Measurements from ENCODE around the gene TP53BP1.

Gene TP53BP1

DNA sequence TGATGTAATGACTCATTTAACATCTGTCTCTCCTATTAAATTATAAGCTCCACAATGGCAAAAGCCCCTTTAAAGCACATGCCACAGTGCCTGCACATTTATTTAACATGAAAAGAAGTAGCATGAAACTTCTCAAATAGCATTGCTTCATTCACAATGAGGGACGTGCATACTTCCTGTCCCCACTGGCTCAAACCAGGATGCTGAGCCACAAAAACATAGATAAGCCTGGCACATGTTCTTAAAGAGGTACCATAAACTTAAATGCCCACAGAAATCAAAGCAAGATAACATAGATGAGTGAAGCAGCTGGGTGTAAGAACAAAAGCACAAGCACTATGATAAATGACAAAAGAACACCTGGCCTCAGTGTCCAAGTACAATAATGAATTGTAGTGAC lies 3.8 kb downstream of the TP53BP1 start:
- DNase-seq (ENCODE audit: low read depth in 2 of 2) = no peak

DNA sequence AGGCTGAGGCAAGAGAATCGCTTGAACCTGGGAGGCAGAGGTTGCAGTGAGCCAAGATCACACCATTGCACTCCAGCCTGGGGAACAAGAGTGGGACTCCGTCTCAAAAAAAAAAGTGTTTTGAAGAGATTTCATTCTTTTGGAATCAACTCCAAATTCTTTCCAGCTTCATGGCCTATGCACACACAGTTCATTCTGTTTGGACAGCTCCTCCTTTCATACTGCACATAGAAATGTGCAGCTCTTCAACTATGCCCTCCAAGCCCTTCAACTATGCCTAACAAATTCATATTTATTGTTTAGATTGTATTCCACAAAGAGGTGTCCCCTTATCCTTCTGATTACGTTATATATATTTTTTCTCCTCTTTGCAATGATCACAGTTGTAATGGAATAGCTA lies 4.2 kb downstream of the TP53BP1 start:
- no peak for DNase-seq (ENCODE audit: low read depth in 2 of 2)

DNA sequence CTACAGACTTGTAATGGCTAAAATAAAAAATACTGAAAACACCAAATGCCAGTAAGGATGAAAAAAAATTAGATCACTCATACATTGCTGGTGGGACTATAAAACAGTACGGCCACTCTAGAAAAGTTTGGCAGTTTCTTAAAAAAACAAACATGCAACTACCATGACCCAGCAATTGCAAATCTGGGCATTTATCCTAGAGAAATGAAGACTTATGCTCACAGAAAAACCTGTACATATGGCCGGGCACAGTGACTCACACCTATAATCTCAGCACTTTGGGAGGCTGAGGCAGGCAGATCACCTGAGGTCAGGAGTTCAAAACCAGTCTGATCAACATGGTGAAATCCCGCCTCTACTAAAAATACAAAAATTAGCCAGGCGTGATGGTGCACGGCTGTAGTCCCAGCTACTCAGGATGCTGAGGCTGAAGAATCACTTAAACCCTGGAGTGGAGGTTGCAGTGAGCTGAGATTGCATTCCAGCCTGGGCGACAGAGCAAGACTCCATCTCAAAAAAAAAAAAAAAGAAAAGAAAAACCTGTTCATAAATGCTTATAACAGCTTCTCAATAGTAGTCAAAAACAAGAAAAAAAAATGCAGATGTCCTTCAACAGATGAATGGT lies 5.6 kb downstream of the TP53BP1 start:
- DNase-seq (ENCODE audit: low read depth in 2 of 2) = no peak

DNA sequence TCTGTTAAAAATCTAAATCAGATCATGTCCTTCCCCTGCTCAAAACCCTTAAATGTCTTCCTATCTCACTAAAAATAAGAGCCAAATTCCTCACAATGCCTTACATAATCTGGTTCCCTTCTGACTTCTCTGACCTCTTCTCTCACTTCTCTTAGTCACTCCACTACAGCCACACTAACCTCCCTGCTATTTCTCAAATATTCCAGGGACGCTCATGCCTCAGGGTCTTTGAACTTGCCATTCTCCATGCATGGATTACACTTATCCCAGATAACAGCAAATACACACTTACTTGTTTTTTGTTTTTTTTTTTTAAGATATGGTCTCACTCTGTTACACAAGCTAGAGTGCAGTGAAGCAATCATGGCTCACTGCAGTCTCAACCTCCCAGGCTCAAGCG lies 8.5 kb downstream of the TP53BP1 start:
- no peak for DNase-seq (ENCODE audit: low read depth in 2 of 2)

DNA sequence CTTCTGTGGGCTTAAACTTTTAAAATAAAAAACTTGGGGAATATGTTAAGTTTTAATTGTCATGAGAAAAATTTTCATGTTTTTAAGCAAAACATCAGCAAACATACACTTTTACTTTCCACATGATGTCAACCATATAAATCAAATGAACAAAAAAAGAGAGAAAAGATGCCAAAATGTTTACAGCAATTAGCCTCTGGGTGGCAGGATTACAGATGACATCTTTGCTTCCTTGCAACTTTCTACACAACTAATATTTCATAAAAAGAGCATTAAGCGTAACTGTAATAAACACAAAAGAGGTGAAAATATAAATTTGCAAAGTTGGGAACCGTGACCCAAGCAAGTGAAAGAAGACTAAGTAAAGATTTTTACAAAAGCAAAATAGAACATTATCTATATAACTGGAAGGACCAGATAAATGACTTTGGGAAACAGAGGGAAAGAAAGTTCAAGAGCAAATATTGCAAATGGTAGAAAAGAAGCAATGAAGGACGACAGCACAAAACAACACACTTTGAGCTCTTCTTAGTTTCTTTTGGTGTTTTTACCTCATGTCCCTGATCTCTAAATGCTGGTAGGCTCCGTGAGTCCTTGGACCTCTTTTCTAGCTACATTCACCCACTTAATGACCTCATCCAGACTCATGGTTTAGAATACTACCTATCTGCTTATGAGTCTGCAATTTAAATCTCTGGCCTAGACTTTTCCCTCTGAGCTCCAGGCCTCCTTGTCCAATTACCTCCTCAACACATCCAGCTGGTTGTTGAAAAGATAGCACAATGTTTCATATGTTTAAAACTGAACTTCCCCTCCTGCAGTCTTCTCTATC lies 9.4 kb downstream of the TP53BP1 start:
- no peak for DNase-seq (ENCODE audit: low read depth in 2 of 2)

DNA sequence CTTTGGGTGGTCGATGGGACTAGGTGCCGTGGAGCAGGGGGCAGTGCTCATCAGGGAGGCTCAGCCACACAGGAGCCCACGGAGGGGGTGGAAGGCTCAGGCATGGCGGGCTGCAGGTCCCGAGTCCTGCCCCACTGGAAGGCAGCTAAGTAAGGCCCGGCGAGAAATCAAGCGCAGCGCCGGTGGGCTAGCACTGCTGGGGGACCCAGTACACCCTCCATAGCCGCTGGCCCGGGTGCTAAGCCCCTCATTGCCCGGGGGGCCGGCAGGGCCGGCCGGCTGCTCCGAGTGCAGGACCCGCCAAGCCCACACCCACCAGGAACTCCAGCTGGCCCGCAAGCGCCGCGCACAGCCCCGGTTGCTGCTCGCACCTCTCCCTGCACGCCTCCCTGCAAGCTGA lies 19.1 kb downstream of the TP53BP1 start:
- no peak for DNase-seq (ENCODE audit: low read depth in 2 of 2)

DNA sequence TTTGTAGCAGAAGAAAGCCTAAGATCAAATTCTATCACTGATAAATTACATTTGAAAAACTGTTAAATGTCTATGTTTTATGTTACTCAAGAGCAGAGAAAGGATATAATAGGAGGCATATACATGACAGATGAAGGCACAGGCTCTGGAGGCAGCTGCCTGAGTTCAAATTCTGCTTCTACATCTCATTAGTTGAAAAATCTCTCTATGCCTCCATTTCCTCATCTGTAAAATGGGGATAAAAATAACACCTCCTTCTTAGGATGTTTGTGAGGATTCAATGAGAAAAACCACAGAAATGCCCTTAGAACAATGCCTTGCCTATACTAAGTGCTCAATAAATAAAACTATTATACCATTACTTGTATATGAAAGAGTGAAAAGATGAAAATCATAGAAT lies 21.0 kb downstream of the TP53BP1 start:
- DNase-seq (ENCODE audit: low read depth in 2 of 2) = no peak

DNA sequence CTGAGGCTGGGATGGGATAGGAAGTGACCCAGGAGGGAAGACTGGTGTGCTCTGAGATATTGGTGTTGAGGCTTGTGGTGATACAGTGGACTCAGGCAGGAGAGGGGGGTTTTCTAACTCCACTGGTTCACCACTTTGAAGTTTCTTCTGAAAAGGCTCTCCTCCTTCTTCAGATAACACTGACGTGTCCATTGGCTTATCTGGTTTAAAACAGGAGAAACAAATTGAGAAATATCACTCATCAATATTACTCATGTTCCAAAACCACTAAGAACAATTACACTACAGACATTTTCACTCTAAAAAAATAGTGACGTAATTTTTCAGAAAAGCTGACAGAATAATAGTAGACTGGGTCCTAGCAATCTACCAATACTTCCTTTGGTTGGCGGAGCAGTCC lies 23.1 kb downstream of the TP53BP1 start:
- DNase-seq (ENCODE audit: low read depth in 2 of 2) = no peak

DNA sequence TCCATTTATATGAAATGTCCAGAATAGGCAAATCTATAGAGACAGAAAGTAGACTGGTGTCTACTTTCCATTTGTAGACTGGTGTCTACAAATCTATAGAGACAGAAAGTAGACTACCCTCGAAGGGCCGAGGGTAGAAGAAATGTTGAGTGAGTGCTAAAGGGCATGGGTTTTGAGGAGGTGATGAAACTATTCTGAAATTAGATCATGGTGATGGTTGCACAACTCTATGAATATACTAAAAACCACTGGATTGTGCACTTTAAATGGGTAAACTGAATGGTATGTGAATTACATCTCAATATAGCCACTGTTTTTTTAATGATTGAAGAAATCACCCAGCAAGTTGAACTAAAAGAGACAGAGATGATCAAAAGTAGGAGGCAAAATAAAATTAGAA lies 27.9 kb downstream of the TP53BP1 start:
- no peak for DNase-seq (ENCODE audit: low read depth in 2 of 2)

DNA sequence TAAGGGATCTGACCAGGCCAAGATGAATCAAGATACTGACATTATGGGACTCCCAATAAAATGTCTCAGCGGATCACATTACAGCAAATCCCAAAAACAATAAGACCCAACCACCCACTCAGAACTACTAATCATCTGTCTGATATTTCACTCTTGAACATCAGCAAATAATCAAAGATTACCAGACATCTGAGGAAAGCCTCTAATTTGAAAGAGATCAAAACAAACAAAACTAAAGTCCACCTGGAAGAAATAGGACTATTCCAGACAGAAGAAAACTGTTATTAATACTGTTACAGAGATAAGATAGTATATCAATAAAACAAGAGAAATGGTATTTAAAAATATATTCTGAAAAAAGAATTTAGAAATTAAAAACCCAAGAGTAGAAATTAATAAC lies 29.0 kb downstream of the TP53BP1 start:
- no peak for DNase-seq (ENCODE audit: low read depth in 2 of 2)

DNA sequence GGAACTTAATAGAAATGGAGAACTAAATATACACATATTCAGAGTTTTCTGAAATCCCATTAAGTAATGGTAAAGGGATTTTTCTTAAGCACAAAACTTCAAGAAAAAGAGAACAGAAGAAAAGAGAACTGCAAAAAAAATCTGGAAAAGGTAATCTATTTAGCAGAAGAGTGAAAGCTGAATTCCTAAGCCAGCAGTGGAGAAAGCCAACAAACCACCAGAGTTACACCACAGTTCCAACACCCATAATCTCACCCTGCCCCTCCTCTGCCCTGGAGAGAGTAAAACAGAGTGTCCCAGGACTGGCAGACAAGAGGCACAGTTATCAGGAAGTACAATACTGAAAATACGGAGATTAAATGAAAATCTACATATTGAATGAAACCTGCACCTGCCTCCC lies 29.4 kb downstream of the TP53BP1 start:
- no peak for DNase-seq (ENCODE audit: low read depth in 2 of 2)

DNA sequence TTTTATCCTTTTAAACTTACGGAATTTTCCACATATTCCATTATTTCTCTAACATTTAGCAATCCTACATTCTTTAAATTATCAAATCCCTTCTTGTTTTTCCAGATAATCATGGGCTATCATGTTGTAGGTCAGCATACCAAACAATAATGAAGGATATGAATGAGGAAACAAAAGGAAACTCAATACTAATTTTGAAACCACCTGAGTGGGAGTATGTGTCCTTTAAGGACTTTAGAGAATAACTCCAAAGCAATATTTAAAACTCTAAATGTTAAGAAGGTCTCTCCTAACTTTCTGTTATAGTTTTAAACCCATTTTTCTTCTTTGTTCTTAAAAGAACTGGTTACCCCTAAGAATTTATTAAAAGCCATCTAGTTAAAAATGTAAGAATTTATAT lies 43.0 kb downstream of the TP53BP1 start:
- no peak for DNase-seq (ENCODE audit: low read depth in 2 of 2)

DNA sequence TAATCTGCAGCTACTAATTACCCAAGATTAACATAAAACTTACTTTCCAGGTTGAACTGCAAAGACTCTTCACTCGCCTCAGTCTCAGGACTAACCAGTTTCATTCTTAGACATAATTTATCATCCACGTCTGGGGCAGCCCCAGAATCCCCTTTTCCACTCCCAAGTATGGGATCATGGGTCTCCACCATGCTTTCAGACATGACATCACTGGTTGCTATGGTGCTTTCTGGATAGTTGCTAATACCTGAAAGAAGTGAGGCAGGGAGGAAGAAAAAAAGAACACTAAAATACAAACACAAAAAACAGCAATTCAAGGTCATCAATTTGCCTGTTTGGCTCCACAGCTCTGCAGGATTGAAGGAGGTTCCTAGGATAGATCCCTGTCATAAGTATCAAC lies 46.6 kb downstream of the TP53BP1 start:
- no peak for DNase-seq (ENCODE audit: low read depth in 2 of 2)

DNA sequence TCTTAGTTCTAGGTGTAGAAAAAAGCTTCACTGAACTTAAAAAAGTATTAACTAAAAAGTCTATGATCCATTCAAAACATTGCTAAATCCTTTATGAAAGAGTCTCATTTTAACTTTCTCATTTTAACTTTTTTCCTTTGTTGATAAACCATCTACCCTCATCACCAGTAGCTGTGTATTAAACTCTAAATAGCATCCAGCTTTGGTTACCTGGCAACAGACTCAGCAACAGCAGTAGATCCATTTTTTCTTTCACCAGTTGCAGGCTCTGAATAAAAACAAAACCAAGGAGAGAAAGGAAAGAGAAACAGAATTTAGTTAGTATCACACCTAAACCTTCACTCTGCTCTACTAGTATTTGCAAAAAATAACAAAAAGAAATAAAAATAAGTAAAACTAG lies 51.6 kb downstream of the TP53BP1 start:
- no peak for DNase-seq (ENCODE audit: low read depth in 2 of 2)

DNA sequence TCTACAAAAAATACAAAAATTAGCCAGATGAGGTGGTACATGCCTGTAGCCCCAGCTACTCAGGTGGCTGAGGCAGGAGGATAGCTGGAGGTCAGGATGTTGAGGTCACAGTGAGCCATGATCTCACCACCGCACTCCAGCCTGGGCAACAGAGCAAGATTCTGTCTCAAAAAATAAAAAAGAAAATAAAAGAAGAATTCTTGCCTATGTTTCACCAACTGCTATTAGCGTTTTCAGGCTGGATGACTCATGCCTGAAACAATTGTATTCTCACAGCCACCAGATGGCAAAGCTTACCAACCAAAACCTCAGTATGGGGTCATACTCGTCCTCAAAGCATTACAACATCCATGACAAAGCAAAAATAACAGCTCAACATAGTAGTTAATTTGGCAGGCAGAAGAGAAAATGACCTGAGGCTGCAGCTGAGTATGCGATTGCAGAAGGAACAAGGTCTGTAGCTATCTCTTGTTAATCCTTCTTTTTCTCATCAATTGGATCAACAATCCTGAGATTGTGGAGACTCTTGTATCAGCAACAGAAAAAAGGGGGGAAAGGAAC lies 52.2 kb downstream of the TP53BP1 start:
- no peak for DNase-seq (ENCODE audit: low read depth in 2 of 2)

DNA sequence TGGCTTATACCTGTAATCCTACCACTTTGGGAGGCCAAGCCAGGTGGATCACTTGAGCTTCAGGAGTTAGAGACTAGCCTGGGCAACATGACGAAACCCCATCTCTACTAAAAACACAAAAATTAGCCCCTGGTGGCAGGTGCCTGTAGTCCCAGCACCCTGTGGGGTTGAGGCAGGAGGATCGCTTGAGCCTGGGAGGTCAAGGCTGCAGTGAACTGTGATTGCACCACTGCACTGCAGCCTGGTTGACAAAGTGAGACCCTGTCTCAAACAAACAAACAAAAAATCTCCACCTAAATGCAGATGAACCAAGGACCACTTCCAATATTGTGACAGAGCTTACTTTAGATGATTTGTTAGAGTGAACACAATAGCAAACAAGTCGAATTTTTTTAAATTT lies 53.7 kb downstream of the TP53BP1 start:
- no peak for DNase-seq (ENCODE audit: low read depth in 2 of 2)

DNA sequence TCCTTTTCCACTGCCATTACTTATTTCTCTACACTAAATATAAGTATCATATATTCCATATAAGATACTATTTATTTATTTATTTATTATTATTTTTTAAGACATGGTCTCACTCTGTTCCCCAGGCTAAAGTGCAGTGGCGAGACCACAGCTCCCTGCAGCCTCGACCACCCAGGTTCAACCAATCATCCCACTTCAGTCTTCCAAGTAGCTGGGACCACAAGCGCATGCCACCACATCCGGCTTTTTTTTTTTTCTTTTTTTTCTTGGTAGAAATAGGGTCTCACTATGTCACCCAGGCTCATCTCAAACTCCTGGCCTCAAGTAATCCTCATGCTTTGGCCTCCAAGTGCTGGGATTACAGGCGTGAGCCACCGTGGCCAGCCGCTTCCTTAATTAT lies 56.6 kb downstream of the TP53BP1 start:
- no peak for DNase-seq (ENCODE audit: low read depth in 2 of 2)

DNA sequence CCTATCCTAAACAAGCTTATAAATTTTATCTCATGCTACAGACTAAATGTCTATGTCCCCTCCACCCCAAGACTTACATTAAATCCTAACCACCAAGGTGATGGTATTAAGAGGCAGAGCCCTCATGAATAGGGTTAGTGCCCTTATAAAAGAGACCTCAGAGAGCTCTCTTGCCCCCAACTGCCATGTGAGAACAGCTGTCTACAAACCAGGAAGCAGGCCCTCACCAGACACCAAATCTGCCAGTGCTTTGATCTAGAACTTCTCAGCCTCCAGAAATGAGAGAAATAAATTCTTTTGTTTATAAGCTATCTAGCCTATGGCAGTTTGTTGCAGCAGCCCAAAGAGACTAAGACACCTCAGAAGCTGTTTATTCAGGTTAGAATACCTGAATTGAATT lies 58.5 kb downstream of the TP53BP1 start:
- no peak for DNase-seq (ENCODE audit: low read depth in 2 of 2)

DNA sequence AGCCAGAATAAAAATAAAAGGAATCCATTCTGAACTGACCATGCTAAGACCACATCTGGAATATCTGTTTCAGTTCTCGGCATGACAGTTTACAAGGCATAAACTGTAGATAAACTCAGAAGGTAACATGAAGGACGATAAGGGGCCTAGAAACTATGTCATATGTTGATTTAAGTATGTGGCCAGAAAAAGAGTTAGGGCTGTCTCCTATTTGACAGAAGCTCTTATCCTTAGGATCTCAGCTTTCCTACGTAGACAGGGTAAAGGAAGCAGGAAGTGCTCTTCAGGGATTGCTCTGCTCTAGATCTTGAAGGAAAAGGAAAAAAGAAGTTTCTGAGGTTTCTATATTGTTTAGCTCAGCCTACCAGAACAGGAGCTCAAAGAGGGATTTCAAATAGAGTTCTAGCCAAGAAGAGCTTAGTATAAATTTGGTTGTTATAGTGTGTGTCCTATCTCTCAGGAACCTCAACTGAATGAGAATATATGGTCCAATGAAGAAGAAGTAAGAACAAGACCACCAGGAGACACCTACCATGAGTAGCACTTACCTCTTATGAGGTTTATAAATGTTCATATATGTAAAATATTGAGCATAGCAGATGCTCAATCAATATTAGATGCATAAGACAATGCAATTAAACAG lies 59.2 kb downstream of the TP53BP1 start:
- no peak for DNase-seq (ENCODE audit: low read depth in 2 of 2)

DNA sequence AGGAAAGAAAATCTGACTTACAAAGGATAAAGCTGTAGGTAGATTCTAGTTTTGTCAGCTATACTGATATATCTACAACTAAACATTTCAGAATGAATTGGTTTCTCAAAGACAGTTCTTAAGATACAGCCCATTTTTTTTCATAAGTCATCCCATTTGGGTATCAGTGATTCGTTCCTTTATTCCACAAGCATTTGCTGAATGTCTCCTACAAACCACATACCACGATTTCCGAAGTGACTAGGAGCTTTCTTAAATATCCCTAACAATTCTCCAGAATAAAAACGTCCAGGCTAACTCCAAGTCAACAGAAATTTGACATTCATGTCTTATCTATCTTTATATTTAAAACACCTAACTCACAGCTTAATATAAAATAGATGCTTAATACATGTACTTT lies 59.8 kb downstream of the TP53BP1 start:
- DNase-seq (ENCODE audit: low read depth in 2 of 2) = no peak

DNA sequence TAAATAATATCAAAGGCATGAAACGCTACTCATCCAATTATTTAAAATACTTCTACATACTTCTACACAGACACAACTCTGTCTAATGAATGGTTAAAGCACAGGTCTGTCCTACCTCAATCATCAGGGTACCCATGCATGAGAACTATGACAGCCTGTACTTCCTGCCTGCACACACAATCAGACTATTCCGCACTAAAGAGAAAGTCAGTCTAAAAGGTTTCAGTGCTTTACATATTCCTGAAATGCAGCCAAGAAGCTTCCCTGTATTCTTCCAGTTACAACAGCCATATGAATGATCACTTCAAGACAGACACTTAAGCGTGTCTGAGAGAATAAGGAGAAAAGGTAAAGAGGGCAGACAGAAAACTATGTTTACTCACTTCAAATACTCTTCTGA lies 63.3 kb downstream of the TP53BP1 start:
- no peak for DNase-seq (ENCODE audit: low read depth in 2 of 2)

DNA sequence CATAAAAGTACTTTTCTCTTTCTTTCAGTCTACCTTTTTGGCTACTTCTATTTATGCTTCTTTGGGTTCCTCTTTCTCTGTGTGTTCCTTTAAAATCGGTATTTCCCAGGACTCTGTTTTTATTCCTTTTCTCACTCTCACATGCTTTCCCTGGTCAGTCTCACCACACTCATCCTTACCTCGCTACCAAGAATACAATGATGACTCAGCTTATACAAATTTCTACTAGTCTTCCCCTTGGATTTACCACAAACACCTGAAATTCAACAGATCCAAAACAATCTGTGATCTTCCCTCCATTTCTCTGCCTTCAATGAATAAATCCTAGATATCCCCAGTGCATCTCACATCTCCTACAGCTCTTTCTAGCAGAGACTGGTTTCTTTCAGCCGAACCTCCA lies 69.2 kb downstream of the TP53BP1 start:
- no peak for DNase-seq (ENCODE audit: low read depth in 2 of 2)

DNA sequence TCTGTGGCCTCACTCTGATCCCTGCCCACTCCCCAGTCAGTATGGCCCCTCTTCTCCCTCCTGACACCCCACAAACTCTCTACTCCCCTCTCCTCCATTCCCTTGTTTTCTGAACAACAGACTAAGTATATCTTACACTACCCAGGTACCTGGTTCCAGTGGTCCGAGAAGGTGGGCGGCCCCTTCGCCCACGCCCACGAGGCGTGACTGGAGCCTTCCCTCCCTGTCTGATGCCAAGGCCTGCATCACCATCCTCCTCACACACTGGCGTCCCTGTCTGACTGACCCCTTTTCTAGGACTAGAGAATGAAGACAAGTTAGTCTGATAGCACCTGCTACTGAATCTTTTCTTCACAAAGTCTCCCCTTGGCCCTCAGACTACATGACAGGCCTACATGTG lies 72.1 kb downstream of the TP53BP1 start:
- no peak for DNase-seq (ENCODE audit: low read depth in 2 of 2)
